ENCODE measurements around the gene RASGEF1C. TPM values are rescaled to one million over a fixed set of nuclear protein-coding genes. Genes with fewer than 3 reads are reported as not detected.

The RASGEF1C gene
- total RNA-seq, 2 experiments from 2014 or later = not detected

DNA sequence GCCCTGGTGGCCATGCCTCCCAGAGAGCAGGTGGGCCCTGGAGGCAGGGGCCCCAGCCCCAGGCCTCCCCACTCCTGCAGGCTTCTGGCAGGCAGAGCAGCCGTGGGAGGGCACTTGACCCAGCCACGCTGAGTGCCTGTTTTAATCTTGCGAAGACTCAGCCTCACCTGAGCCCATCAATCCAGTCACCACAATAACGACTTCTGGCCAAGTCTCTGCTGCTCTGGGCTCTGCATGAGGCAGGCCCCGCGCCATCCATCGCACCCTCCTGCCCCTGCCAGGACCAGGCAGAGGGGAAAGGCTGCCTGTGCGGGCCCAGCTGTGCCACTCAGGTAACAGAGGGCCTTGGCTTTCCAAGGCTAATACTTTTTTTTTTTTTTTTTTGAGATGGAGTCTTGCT, 32.8 kb downstream of the RASGEF1C start:
- Histone ChIP-seq H4K20me1 (ENCODE audit: insufficient read depth, low read length) (no peaks in the 10 kb centered on the region), H3K36me3 (ENCODE audit: insufficient read depth, low read length) (no peaks in the 10 kb centered on the region), H3K9me2 (ENCODE audit: insufficient read depth, low read length) (no peaks in the 10 kb centered on the region), H3K4me3 (ENCODE audit: low read depth, low read length, poor library complexity, severe bottlenecking) (no peak overlapping the region), H3K9me3 (ENCODE audit: low read length) (no peaks in the 10 kb centered on the region), H3K4me2 (ENCODE audit: low read length) (no peak overlapping the region), H2AFZ (ENCODE audit: low read length) (no peak overlapping the region), H3K79me2 (ENCODE audit: insufficient read depth, low read depth, low read length) (no peaks in the 10 kb centered on the region), H3K27ac (ENCODE audit: low read depth, low read length, poor library complexity, severe bottlenecking) (no peak overlapping the region), H3K4me1 (ENCODE audit: insufficient read depth, low read length, poor library complexity, severe bottlenecking) (no peaks in the 10 kb centered on the region)
- TF ChIP-seq EZH2phosphoT487 (IDR thresholded peaks at IDR 0.05; ENCODE audit: borderline replicate concordance, low read depth, low read length) (no peak), CTCF (conservative IDR thresholded peaks at IDR 0.05; ENCODE audit: low read length) (no peak)
- intact Hi-C loops (cut with micrococcal nuclease; ENCODE audit: unreplicated experiment) = no loop called here
- ChIA-PET POLR2A (no interaction called here), CTCF (ENCODE audit: unreplicated experiment) (no interaction called here)
- BruUV-seq (replicated peaks) = no TSS peak
- DNase-seq (ENCODE audit: low spot score) = no peak

DNA sequence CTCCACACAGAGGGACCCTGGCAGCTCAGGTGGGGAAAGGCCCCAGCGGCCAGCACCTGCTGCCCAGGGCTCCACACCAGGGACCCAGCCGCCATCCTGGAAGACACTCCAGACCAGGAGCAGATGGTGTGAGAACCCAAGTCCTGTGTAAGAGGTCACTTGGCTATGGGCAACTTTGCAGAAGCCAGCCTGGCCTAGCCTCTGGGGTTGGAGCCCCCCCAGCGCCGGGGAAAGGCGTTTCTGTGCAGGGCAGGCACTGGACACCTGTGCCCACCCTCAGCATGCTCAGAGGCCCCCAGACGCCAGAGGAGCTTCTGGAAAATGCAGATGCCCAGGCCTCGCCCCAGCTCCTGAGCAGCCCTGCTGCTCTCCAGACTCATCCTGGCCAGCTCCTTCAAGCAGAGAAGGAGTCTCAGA, 34.0 kb downstream of the RASGEF1C start:
- Histone ChIP-seq H3K4me1 (ENCODE audit: insufficient read depth, low read length, poor library complexity, severe bottlenecking) (no peaks in the 10 kb centered on the region), H3K36me3 (ENCODE audit: insufficient read depth, low read length) (no peaks in the 10 kb centered on the region), H3K27ac (ENCODE audit: low read depth, low read length, poor library complexity, severe bottlenecking) (no peak overlapping the region), H2AFZ (ENCODE audit: low read length) (no peak overlapping the region), H3K9me2 (ENCODE audit: insufficient read depth, low read length) (no peaks in the 10 kb centered on the region), H3K79me2 (ENCODE audit: insufficient read depth, low read depth, low read length) (no peaks in the 10 kb centered on the region), H3K4me3 (ENCODE audit: low read depth, low read length, poor library complexity, severe bottlenecking) (no peak overlapping the region), H3K4me2 (ENCODE audit: low read length) (no peak overlapping the region), H3K9me3 (ENCODE audit: low read length) (no peaks in the 10 kb centered on the region), H4K20me1 (ENCODE audit: insufficient read depth, low read length) (no peaks in the 10 kb centered on the region)
- ChIA-PET POLR2A (no interaction called here), CTCF (ENCODE audit: unreplicated experiment) (no interaction called here)
- TF ChIP-seq EZH2phosphoT487 (IDR thresholded peaks at IDR 0.05; ENCODE audit: borderline replicate concordance, low read depth, low read length) = no peak
- no peak for TF ChIP-seq CTCF (conservative IDR thresholded peaks at IDR 0.05; ENCODE audit: low read length)
- intact Hi-C loops (cut with micrococcal nuclease; ENCODE audit: unreplicated experiment) = no loop called here
- DNase-seq (ENCODE audit: low spot score) = no peak
- BruUV-seq (replicated peaks) = no TSS peak

DNA sequence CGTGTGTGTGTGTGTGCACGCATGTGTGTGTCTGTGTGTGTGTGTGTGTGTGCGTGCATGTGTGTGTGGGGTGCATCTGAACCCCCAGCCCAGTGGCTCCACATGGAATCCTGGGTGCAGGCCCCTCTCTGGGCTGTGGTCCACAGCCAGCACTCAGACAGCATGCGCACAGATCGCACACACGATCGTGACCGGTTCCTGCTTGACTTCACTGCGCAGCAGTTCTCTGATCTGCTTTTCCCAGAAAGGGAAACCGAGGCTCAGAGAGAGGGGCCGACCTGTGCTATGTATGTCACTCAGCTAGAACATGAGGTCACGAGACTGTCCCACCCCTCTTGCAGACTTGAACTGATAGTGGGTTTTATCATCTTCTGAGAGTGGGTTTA, 34.4 kb downstream of the RASGEF1C start:
- intact Hi-C loops (cut with micrococcal nuclease; ENCODE audit: unreplicated experiment) = no loop called here
- Histone ChIP-seq H3K36me3 (ENCODE audit: insufficient read depth, low read length) (no peaks in the 10 kb centered on the region), H3K9me2 (ENCODE audit: insufficient read depth, low read length) (no peaks in the 10 kb centered on the region), H3K9me3 (ENCODE audit: low read length) (no peaks in the 10 kb centered on the region), H3K4me1 (ENCODE audit: insufficient read depth, low read length, poor library complexity, severe bottlenecking) (no peaks in the 10 kb centered on the region), H2AFZ (ENCODE audit: low read length) (no peak overlapping the region), H3K4me3 (ENCODE audit: low read depth, low read length, poor library complexity, severe bottlenecking) (no peak overlapping the region), H4K20me1 (ENCODE audit: insufficient read depth, low read length) (no peaks in the 10 kb centered on the region), H3K79me2 (ENCODE audit: insufficient read depth, low read depth, low read length) (no peaks in the 10 kb centered on the region), H3K4me2 (ENCODE audit: low read length) (no peak overlapping the region), H3K27ac (ENCODE audit: low read depth, low read length, poor library complexity, severe bottlenecking) (no peak overlapping the region)
- ChIA-PET POLR2A (no interaction called here), CTCF (ENCODE audit: unreplicated experiment) (no interaction called here)
- BruUV-seq (replicated peaks) = no TSS peak
- no peak for DNase-seq (ENCODE audit: low spot score)
- TF ChIP-seq EZH2phosphoT487 (IDR thresholded peaks at IDR 0.05; ENCODE audit: borderline replicate concordance, low read depth, low read length) (no peak), CTCF (conservative IDR thresholded peaks at IDR 0.05; ENCODE audit: low read length) (no peak)
